ENCODE results near the gene KRTAP10-3.
"Not testable (repeated sequence)": the region's sequence is repeated elsewhere in the genome, so short reads cannot be mapped to it uniquely, and the experiment has no call there.

Gene KRTAP10-3

GRCh38 chr21:44558695-44559094, at the start of gene KRTAP10-3:
Gene KRTAP10-3 (minus strand): TSS chr21:44558795. CDS start chr21:44558715, 80 bp downstream.
- DNase-seq = no peak

GRCh38 chr21:44606495-44606894, 47.9 kb upstream of the KRTAP10-3 start:
- no peak for DNase-seq

GRCh38 chr21:44603911-44604310, 45.3 kb upstream of the KRTAP10-3 start:
- DNase-seq = no peak

- no peak for DNase-seq
Observed at GRCh38 chr21:44603109-44603875, 44.7 kb upstream of the KRTAP10-3 start.

GRCh38 chr21:44602463-44602850, 43.9 kb upstream of the KRTAP10-3 start:
- DNase-seq = no peak

- DNase-seq = no peak
Observed at GRCh38 chr21:44601596-44602462, 43.2 kb upstream of the KRTAP10-3 start.

- not testable (repeated sequence) for DNase-seq
Observed at GRCh38 chr21:44601091-44601490, 42.5 kb upstream of the KRTAP10-3 start.

- not testable (repeated sequence) for DNase-seq
Observed at GRCh38 chr21:44600118-44600978, 41.8 kb upstream of the KRTAP10-3 start, which contains the start of gene KRTAP10-7. Gene KRTAP10-7 (plus strand): TSS chr21:44600597. CDS start chr21:44600622, 25 bp downstream.

- no peak for DNase-seq
Observed at GRCh38 chr21:44599264-44600029, 40.9 kb upstream of the KRTAP10-3 start.

- no peak for DNase-seq
Observed at GRCh38 chr21:44598061-44598460, 39.5 kb upstream of the KRTAP10-3 start.

- no peak for DNase-seq
Observed at GRCh38 chr21:44596068-44596725, 37.6 kb upstream of the KRTAP10-3 start.

GRCh38 chr21:44595524-44595923, 36.9 kb upstream of the KRTAP10-3 start:
- no peak for DNase-seq

GRCh38 chr21:44594406-44594916, 35.9 kb upstream of the KRTAP10-3 start:
- no peak for DNase-seq

GRCh38 chr21:44593598-44594405, 35.2 kb upstream of the KRTAP10-3 start:
- DNase-seq = no peak

- no peak for DNase-seq
Observed at GRCh38 chr21:44592446-44593311, 34.1 kb upstream of the KRTAP10-3 start, which contains the start of gene KRTAP10-6. Gene KRTAP10-6 (minus strand): TSS chr21:44592505. CDS start chr21:44592484, 21 bp downstream.

- DNase-seq = peak; percentile 13
Observed at GRCh38 chr21:44591801-44592130, 33.2 kb upstream of the KRTAP10-3 start.

- DNase-seq = not testable (repeated sequence)
Observed at GRCh38 chr21:44590897-44591800, 32.6 kb upstream of the KRTAP10-3 start.

GRCh38 chr21:44590311-44590721, 31.7 kb upstream of the KRTAP10-3 start:
- DNase-seq = no peak
